Lower lobe of right lung (tissue), 2 donors: ENCODE results near the gene TRMT112. TPM values are rescaled to one million over a fixed set of nuclear protein-coding genes. Genes with fewer than 3 reads are reported as not detected.
"Not testable (repeated sequence)": the region's sequence is repeated elsewhere in the genome, so short reads cannot be mapped to it uniquely, and the experiment has no call there.

Source experiments
- ATAC-seq, 2 donors: fragments of 200-7000 bp; cut with Tn5 transposase; one replicate each; pipeline ENCODE4 v1.9.1; 2020 to 2022; ENCODE audit warnings: mild to moderate bottlenecking in 2 of 2, moderate library complexity in 2 of 2
- DNase-seq: peaks from one replicate; pipeline ENCODE4 v3.0.0-alpha.2; 2020
- H3K27ac ChIP-seq: fragments of 200-600 bp; one replicate; pipeline ENCODE4 v1.8.0; 2022
- H3K27me3 ChIP-seq: fragments of 200-600 bp; one replicate; pipeline ENCODE4 v1.8.0; 2022; ENCODE audit warnings: low read depth
- H3K36me3 ChIP-seq: fragments of 200-600 bp; one replicate; pipeline ENCODE4 v1.8.0; 2022; ENCODE audit warnings: mild to moderate bottlenecking
- H3K4me1 ChIP-seq: fragments of 200-600 bp; one replicate; pipeline ENCODE4 v1.8.0; 2022
- H3K4me3 ChIP-seq: fragments of 200-600 bp; one replicate; pipeline ENCODE4 v1.8.0; 2022; ENCODE audit warnings: mild to moderate bottlenecking
- H3K9me3 ChIP-seq: fragments of 200-600 bp; one replicate; pipeline ENCODE4 v1.8.0; 2022
- intact Hi-C: fragments of 100-400 bp; cut with DNase I; formaldehyde crosslinking; loops from one replicate; pipeline ENCODE4 v1.11.0; 2022
- total RNA-seq: library from RNA; stranded (reverse); fragmentation: NEBNext Ultra II Directional; extraction: Animal tissue kit (Norgen Biotek cat#: 25700); gene quantifications from one replicate; pipeline ENCODE4 v1.2.1, GENCODE V29; 2021
- TF ChIP-seq, protein P1 (sequence below): fragments of 200-600 bp; IDR thresholded peaks from one replicate; pipeline ENCODE4 v1.8.0; 2022; ENCODE audit warnings: antibody characterized with exemption, mild to moderate bottlenecking
- donor health status: DM: no; HTN: yes; CAD: no; lungs with severe emphysema.

Gene TRMT112
- total RNA-seq, 1 donor from 2014 or later, result 178 TPM

DNA sequence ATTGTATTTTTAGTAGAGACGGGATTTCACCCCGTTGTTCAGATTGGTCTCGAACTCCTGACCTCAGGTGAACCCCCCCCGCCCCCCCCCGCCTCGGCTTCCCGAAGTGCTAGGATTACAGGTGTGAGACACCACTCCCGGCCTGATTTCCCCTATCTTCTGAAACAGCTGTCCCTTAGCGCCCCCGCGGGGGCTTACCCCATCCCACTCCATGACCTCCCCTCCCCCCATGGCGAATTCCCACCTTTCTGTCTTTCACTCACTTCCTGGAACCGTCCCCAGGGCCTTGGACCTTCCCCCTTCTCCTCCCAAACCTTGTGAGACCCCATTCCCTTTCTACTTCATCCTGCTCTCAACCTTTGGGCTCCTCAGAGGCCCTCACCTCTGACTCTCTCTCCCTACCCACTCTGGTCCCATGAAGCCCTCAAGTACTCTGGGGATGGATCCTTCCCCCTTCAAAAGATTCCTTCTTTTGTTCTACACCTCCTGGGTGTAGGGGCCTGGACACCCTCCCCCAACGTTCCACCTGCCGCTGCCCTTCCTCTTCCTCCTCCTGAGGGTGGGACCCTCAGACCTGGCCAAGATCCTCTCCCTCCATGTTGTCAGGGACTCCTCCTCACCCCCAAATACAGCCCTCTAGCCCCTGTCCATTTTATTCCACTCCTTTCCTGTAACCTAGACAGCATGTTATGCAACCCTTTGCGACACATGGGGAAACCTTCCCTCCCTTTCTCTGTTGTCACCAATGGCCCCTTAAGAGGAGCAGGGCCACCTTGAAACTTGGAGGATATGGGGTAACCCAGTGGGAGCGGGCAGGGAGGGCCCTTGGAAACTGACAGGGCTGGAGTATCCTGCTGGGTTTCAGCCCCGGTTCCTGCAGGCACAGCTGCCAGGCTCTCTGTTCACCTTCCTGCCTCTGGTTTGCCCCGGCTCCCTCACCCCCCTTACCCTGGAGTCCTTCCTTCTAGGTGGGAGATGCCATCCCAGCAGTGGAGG, 1.7 kb upstream of the TRMT112 start:
- H3K4me1 ChIP-seq, result peaks cover 35% of the 10 kb centered on the region
- H3K36me3 ChIP-seq, result peaks cover 43% of the 10 kb centered on the region
- peak; percentile 57 for DNase-seq
- peak overlapping the region; percentile 100 for H3K27ac ChIP-seq
- peak overlapping the region; percentile 92 for H3K4me3 ChIP-seq
- intact Hi-C loops, result no loop called here
- H3K27me3 ChIP-seq, result no peaks in the 10 kb centered on the region
- TF ChIP-seq, protein P1, sequence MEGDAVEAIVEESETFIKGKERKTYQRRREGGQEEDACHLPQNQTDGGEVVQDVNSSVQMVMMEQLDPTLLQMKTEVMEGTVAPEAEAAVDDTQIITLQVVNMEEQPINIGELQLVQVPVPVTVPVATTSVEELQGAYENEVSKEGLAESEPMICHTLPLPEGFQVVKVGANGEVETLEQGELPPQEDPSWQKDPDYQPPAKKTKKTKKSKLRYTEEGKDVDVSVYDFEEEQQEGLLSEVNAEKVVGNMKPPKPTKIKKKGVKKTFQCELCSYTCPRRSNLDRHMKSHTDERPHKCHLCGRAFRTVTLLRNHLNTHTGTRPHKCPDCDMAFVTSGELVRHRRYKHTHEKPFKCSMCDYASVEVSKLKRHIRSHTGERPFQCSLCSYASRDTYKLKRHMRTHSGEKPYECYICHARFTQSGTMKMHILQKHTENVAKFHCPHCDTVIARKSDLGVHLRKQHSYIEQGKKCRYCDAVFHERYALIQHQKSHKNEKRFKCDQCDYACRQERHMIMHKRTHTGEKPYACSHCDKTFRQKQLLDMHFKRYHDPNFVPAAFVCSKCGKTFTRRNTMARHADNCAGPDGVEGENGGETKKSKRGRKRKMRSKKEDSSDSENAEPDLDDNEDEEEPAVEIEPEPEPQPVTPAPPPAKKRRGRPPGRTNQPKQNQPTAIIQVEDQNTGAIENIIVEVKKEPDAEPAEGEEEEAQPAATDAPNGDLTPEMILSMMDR, result no peak
- ATAC-seq, result no peak
- no peaks in the 10 kb centered on the region for H3K9me3 ChIP-seq

DNA sequence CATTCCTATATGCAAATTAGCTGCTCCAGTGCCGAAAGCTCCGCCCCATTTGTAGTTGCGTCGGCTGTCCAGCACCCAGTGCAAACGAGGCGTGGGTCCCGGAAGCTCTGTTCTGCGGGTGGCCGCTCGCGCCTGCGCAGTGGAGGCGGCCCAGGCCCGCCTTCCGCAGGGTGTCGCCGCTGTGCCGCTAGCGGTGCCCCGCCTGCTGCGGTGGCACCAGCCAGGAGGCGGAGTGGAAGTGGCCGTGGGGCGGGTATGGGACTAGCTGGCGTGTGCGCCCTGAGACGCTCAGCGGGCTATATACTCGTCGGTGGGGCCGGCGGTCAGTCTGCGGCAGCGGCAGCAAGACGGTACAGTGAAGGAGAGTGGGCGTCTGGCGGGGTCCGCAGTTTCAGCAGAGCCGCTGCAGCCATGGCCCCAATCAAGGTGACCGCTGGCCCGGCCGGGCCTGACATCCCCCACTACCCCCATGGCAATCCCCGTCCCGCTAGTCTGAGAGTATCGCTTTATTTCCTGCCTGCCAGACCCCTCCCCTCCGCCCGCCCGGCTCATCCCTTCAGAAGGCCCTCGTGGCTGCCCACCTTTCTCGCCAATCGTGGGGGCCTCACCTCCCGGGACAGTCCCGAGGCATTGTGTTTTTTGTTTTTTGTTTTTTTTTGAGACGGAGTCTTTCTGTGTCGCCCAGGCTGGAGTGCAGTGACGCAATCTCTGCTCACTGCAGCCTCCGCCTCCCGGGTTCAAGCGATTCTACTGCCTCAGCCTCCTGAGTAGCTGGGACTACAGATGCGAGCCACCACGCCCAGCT, 804 bp upstream of the TRMT112 start, which contains the start of gene PRDX5:
TSS of gene PRDX5 (plus strand) at position 161 of the 805 bp plus-strand sequence. CDS start at position 256, 95 bp downstream.
- TF ChIP-seq, protein P1, result peak; percentile 52
- no peaks in the 10 kb centered on the region for H3K9me3 ChIP-seq
- peak within 1 kb of the TSS; percentile 92 for H3K4me3 ChIP-seq
- H3K4me1 ChIP-seq, result peaks cover 31% of the 10 kb centered on the region
- ATAC-seq (peak; percentile 91 to 94), DNase-seq (peak; percentile 98)
- intact Hi-C loops, result no loop called here
- no peaks in the 10 kb centered on the region for H3K27me3 ChIP-seq
- H3K36me3 ChIP-seq, result peaks cover 45% of the 10 kb centered on the region
- peak within 1 kb of the TSS; percentile 100 for H3K27ac ChIP-seq

DNA sequence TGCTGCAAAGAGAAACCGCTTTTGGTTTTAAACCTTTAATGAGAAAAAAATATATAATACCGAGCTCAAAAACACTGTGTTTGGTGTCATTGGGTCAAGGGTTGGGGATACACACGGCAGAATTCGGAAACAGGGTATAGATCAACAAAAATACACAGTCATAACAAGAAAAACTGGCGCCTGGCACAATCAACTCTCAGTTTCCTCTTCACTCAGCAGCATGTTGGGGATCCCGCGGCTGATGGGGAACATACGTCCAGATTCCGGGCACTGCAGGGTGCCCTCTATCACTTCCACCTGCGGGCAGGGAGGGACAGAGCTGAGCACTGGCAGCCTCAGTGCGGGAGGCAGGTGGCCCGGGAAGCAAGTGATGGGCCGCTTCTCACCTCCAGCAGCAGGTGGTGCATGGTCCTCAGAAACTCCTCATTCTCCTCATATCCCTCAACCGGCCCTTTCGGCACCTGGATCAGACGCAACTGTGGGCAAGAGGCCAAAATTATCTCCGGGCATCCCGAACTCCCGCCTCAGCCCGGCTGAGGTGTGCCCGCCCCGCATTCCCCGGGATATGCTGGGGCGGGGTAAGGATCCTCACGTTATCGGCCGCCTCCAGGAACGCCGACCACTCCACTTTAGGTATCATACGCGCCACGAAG, 561 bp downstream of the TRMT112 start:
- peaks cover 22% of the 10 kb centered on the region for H3K4me1 ChIP-seq
- peak overlapping the region; percentile 92 for H3K4me3 ChIP-seq
- TF ChIP-seq, protein P1, result no peak
- ATAC-seq (no peak), DNase-seq (no peak)
- no peaks in the 10 kb centered on the region for H3K27me3 ChIP-seq
- no peaks in the 10 kb centered on the region for H3K9me3 ChIP-seq
- H3K36me3 ChIP-seq, result peaks cover 36% of the 10 kb centered on the region
- H3K27ac ChIP-seq, result peak overlapping the region; percentile 100
- intact Hi-C loops, result no loop called here

DNA sequence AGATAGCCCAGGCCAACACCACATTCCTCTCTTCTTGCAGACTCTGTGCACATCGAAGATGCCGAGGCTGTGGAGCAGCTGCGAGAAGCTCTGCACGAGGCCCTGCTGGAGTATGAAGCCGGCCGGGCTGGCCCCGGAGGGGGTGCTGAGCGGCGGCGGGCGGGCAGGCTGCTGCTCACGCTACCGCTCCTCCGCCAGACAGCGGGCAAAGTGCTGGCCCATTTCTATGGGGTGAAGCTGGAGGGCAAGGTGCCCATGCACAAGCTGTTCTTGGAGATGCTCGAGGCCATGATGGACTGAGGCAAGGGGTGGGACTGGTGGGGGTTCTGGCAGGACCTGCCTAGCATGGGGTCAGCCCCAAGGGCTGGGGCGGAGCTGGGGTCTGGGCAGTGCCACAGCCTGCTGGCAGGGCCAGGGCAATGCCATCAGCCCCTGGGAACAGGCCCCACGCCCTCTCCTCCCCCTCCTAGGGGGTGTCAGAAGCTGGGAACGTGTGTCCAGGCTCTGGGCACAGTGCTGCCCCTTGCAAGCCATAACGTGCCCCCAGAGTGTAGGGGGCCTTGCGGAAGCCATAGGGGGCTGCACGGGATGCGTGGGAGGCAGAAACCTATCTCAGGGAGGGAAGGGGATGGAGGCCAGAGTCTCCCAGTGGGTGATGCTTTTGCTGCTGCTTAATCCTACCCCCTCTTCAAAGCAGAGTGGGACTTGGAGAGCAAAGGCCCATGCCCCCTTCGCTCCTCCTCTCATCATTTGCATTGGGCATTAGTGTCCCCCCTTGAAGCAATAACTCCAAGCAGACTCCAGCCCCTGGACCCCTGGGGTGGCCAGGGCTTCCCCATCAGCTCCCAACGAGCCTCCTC, 1.5 kb downstream of the TRMT112 start:
- DNase-seq, H3K9me3 ChIP-seq, ATAC-seq, intact Hi-C loops, H3K27me3 ChIP-seq: not testable (repeated sequence)
- Histone ChIP-seq H3K4me1 (peaks cover 22% of the 10 kb centered on the region), H3K36me3 (peaks cover 33% of the 10 kb centered on the region), H3K4me3 (peak overlapping the region; percentile 92), H3K27ac (peak overlapping the region; percentile 100)

DNA sequence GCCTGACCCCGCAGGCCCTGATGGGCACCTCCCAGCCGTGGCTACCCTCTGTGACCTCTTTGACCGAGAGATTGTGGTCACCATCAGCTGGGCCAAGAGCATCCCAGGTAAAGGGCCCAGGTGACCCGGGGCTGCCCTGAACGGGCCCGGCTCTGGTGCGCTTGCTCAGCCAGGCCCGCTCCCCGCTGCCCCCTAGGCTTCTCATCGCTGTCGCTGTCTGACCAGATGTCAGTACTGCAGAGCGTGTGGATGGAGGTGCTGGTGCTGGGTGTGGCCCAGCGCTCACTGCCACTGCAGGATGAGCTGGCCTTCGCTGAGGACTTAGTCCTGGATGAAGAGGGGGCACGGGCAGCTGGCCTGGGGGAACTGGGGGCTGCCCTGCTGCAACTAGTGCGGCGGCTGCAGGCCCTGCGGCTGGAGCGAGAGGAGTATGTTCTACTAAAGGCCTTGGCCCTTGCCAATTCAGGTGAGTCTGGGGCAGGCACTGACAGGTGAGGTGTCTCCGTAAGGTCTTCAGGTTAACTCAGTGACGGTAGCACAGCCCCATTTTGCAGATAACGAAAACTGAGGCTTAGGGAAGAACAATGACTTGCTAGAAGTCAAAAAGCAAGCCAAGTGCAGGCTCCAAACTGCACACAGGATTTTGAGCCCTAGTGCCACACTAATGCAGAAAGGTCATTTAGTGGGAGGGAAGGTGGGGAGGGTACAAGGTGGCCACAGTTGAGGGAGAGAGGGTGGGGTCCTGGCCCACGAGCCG, 2.4 kb downstream of the TRMT112 start:
- Histone ChIP-seq H3K4me1 (peaks cover 22% of the 10 kb centered on the region), H3K36me3 (peaks cover 28% of the 10 kb centered on the region), H3K27me3 (no peaks in the 10 kb centered on the region), H3K9me3 (no peaks in the 10 kb centered on the region), H3K4me3 (no peak overlapping the region), H3K27ac (no peak overlapping the region)
- ATAC-seq, result no peak
- TF ChIP-seq, protein P1, result no peak
- intact Hi-C loops, result no loop called here
- no peak for DNase-seq
